Dermis lymphatic vessel endothelial cell (primary cell): ENCODE measurements around the gene GSTT2B. TPM values are rescaled to one million over a fixed set of nuclear protein-coding genes. Genes with fewer than 3 reads are reported as not detected.

ENCODE experiments used
- total RNA-seq: library from RNA; depleted of rRNA; stranded (reverse); fragments of >200 nt; gene quantifications from 2 replicates; pipeline ENCODE4 v1.2.1, GENCODE V29; 2014

Gene GSTT2B
- total RNA-seq = 0.77 and 13.5 TPM in 2 replicates

GRCh38 chr22:23961084-23961771 lies at the start of gene GSTT2B:
Gene GSTT2B (minus strand): TSS chr22:23961195. CDS start chr22:23961131, 64 bp downstream.

GRCh38 chr22:24005201-24005600 lies 44.2 kb upstream of the GSTT2B start, which contains the start of gene GSTT4:
Gene GSTT4 (minus strand): TSS chr22:24005453. CDS start chr22:24005356, 97 bp downstream.

GRCh38 chr22:23979557-23980240 lies 18.7 kb upstream of the GSTT2B start, which contains the start of gene GSTT2:
Gene GSTT2 (plus strand): TSS chr22:23980134.

GRCh38 chr22:23974345-23974744 lies 13.3 kb upstream of the GSTT2B start, which contains the start of gene DDT:
Gene DDT (minus strand): TSS chr22:23974441. CDS start chr22:23974414, 27 bp downstream.

GRCh38 chr22:23966568-23966967 lies 5.6 kb upstream of the GSTT2B start, which contains the start of gene DDTL:
Gene DDTL (plus strand): TSS chr22:23966888. CDS start chr22:23966915, 27 bp downstream.

Other genes starting within 250 kb of the GSTT2B start
- 1.3 and 2.1 TPM in 2 replicates for gene ZNF70, start 210.1 kb downstream of the GSTT2B start, total RNA-seq
- 0.22 TPM in 1 of 2 replicates, not detected in the other for gene VPREB3, start 206.8 kb downstream of the GSTT2B start, total RNA-seq
- 0.09 and 0.33 TPM in 2 replicates for gene C22orf15, start 198.2 kb downstream of the GSTT2B start, total RNA-seq
- gene CHCHD10, start 193.2 kb downstream of the GSTT2B start, total RNA-seq = 6.5 and 11.8 TPM in 2 replicates
- 4.2 and 8.2 TPM in 2 replicates for gene MMP11, start 188.3 kb downstream of the GSTT2B start, total RNA-seq
- gene SMARCB1, start 174.2 kb downstream of the GSTT2B start, total RNA-seq = 13.3 and 19.3 TPM in 2 replicates
- 0.17 and 0.33 TPM in 2 replicates for gene DERL3, start 122.2 kb downstream of the GSTT2B start, total RNA-seq
- 3.3 and 4.4 TPM in 2 replicates for gene SLC2A11, start 103.3 kb downstream of the GSTT2B start, total RNA-seq
- gene MIF, start 66.8 kb downstream of the GSTT2B start, total RNA-seq = 163 and 279 TPM in 2 replicates
- gene DDTL, start 5.7 kb upstream of the GSTT2B start, total RNA-seq = 0.86 and 4.7 TPM in 2 replicates
- gene DDT, start 13.2 kb upstream of the GSTT2B start, total RNA-seq = 92.4 and 105 TPM in 2 replicates
- 0.98 TPM in 1 of 2 replicates, not detected in the other for gene GSTT2, start 18.9 kb upstream of the GSTT2B start, total RNA-seq
- not detected in 2 replicates for gene GSTT4, start 44.3 kb upstream of the GSTT2B start, total RNA-seq
- 20.3 and 21.7 TPM in 2 replicates for gene CABIN1, start 50.1 kb upstream of the GSTT2B start, total RNA-seq
- 0.43 and 0.54 TPM in 2 replicates for gene SUSD2, start 220.3 kb upstream of the GSTT2B start, total RNA-seq